ENCODE data around the gene ARL5A. TPM values are rescaled to one million over a fixed set of nuclear protein-coding genes. Genes with fewer than 3 reads are reported as not detected.
"Not testable (repeated sequence)": the region's sequence is repeated elsewhere in the genome, so short reads cannot be mapped to it uniquely, and the experiment has no call there.

ARL5A gene
- total RNA-seq, 2 experiments from 2014 or later = 54.5 to 54.9 TPM

DNA sequence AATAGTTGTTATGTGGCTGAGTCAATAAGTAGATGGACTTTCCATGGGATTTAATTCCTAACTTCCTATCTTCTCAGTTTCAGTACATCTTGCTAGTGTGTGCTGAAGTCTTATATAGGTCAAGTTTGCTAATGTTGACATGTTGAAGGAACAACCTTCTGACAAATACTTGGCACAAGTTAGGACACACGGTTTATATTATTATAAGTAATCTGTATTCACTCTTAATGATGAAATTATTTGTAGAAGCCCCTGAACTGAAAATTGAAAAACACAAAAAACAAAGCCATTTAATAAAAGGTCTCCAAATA is 19.2 kb downstream of the ARL5A start:
- Mint-ChIP-seq H3K36me3 (ENCODE audit: low read depth) (peaks cover 27% of the 10 kb centered on the region), H3K4me3 (no peak overlapping the region), H3K27me3 (ENCODE audit: low read depth) (no peaks in the 10 kb centered on the region), H3K27ac (no peak overlapping the region), H3K9me3 (ENCODE audit: insufficient read depth) (no peaks in the 10 kb centered on the region), H3K4me1 (ENCODE audit: low read depth) (peaks cover 2% of the 10 kb centered on the region)
- ChIA-PET POLR2A (no interaction called here), CTCF (interaction anchor here (1.1 to 3.9 kb wide), 3 partner anchors 8 to 37 kb away, joined by 3 to 11 read pairs (median 4); no protein-coding TSS in a partner anchor)
- DNase-seq = no peak
- ATAC-seq = no peak

DNA sequence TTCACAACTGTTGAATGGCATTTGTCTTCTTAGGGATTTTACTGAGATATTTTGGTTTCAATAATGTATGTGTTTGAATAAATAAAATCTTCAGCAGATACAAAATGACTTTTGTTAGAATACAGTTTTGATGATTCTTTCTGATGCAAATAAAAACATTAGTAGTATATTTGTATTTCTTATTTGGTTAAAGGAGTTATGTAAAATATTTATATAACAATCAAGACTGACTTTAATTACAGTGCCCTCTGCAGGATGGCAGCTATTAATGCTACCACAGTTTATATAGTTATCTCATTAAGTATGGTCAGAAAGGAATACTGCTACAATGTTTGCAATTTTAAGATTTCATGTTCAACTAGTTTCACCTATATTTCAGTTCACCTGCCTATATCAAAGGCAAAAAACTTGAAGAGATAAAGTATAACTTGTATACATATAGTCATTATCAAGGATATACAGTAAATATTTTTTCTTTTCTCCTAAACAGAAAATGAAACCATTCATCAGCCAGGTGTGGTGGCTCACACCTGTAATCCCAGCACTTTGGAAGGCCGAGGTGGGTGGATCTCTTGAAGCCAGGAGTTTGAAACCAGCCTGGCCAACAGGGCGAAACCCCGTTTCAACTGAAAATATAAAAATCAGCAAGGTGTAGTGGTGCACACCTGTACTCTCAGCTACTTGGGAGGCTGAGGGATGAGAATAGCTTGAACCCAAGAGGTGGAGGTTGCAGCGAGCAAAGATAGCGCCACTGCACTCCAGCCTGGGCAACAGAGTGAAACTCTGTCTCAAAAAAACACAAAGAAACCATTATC is 19.8 kb downstream of the ARL5A start:
- Mint-ChIP-seq H3K27me3 (ENCODE audit: low read depth) (no peaks in the 10 kb centered on the region), H3K27ac (no peak overlapping the region), H3K4me3 (no peak overlapping the region), H3K36me3 (ENCODE audit: low read depth) (peaks cover 25% of the 10 kb centered on the region), H3K9me3 (ENCODE audit: insufficient read depth) (no peaks in the 10 kb centered on the region), H3K4me1 (ENCODE audit: low read depth) (peaks cover 2% of the 10 kb centered on the region)
- CTCF ChIA-PET = interaction anchor here (0.9 to 3.9 kb wide), 6 partner anchors 8 to 53 kb away, joined by 3 to 11 read pairs (median 3); no protein-coding TSS in a partner anchor
- POLR2A ChIA-PET = no interaction called here
- ATAC-seq (no peak), DNase-seq (no peak)

DNA sequence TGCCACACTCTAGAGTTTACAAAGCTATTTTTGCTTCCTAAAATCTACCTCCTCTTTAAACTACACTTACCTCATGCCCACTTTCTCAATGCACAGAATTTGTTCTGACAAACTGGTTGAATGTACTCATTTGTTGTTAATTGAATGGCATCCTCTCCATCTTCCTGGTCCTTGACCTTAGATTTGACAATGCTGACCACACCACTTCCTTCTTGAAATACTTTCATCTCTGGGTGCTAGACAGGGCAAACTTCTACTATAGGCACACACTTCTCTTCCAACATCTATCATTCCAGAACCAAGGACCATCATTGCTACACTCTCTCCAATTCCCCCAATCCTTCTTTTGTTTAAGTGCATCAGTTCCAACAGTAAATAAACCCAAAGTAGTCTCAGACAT is 22.3 kb downstream of the ARL5A start:
- DNase-seq = no peak
- no peaks in the 10 kb centered on the region for H3K27me3 Mint-ChIP-seq (ENCODE audit: low read depth)
- H3K36me3 Mint-ChIP-seq (ENCODE audit: low read depth) = peaks cover 20% of the 10 kb centered on the region
- peaks cover 2% of the 10 kb centered on the region for H3K4me1 Mint-ChIP-seq (ENCODE audit: low read depth)
- CTCF ChIA-PET = interaction anchor here (1.0 to 3.9 kb wide), 5 partner anchors 11 to 219 kb away, joined by 3 to 11 read pairs (median 6); no protein-coding TSS in a partner anchor
- peak; percentile 51 for ATAC-seq
- no peaks in the 10 kb centered on the region for H3K9me3 Mint-ChIP-seq (ENCODE audit: insufficient read depth)
- no peak overlapping the region for H3K4me3 Mint-ChIP-seq
- no peak overlapping the region for H3K27ac Mint-ChIP-seq
- POLR2A ChIA-PET = no interaction called here

GRCh38 chr2:151805343-151805742 is 22.9 kb downstream of the ARL5A start:
- POLR2A ChIA-PET = no interaction called here
- DNase-seq (no peak), ATAC-seq (no peak)
- H3K4me3 Mint-ChIP-seq = no peak overlapping the region
- no peak overlapping the region for H3K27ac Mint-ChIP-seq
- no peaks in the 10 kb centered on the region for H3K9me3 Mint-ChIP-seq (ENCODE audit: insufficient read depth)
- CTCF ChIA-PET = interaction anchor here (1.7 to 3.9 kb wide), 2 partner anchors 11 to 21 kb away, joined by 8 to 11 read pairs; no protein-coding TSS in a partner anchor
- peaks cover 19% of the 10 kb centered on the region for H3K36me3 Mint-ChIP-seq (ENCODE audit: low read depth)
- H3K4me1 Mint-ChIP-seq (ENCODE audit: low read depth) = peaks cover 2% of the 10 kb centered on the region
- H3K27me3 Mint-ChIP-seq (ENCODE audit: low read depth) = no peaks in the 10 kb centered on the region

- Mint-ChIP-seq H3K36me3 (ENCODE audit: low read depth) (peaks cover 21% of the 10 kb centered on the region), H3K9me3 (ENCODE audit: insufficient read depth) (no peaks in the 10 kb centered on the region), H3K27ac (no peak overlapping the region), H3K4me3 (no peak overlapping the region), H3K4me1 (ENCODE audit: low read depth) (peaks cover 1% of the 10 kb centered on the region), H3K27me3 (ENCODE audit: low read depth) (no peaks in the 10 kb centered on the region)
- CTCF ChIA-PET = interaction anchor here (1.3 kb wide), 1 partner anchor 222 kb away, joined by 3 read pairs; no protein-coding TSS in a partner anchor
- POLR2A ChIA-PET = no interaction called here
- ATAC-seq (no peak), DNase-seq (no peak)
Measured at GRCh38 chr2:151803811-151804210, 24.4 kb downstream of the ARL5A start.

GRCh38 chr2:151802315-151802714 is 25.9 kb downstream of the ARL5A start:
- no peak for ATAC-seq
- Mint-ChIP-seq H3K27ac (no peak overlapping the region), H3K36me3 (ENCODE audit: low read depth) (peaks cover 21% of the 10 kb centered on the region), H3K4me3 (no peak overlapping the region), H3K27me3 (ENCODE audit: low read depth) (no peaks in the 10 kb centered on the region), H3K4me1 (ENCODE audit: low read depth) (no peaks in the 10 kb centered on the region), H3K9me3 (ENCODE audit: insufficient read depth) (no peaks in the 10 kb centered on the region)
- no peak for DNase-seq
- ChIA-PET POLR2A (no interaction called here), CTCF (no interaction called here)

- ChIA-PET POLR2A (no interaction called here), CTCF (interaction anchor here (0.6 kb wide), 1 partner anchor 8 kb away, joined by 3 read pairs; no protein-coding TSS in a partner anchor)
- no peak for ATAC-seq
- no peak overlapping the region for H3K27ac Mint-ChIP-seq
- no peak overlapping the region for H3K4me3 Mint-ChIP-seq
- H3K9me3 Mint-ChIP-seq (ENCODE audit: insufficient read depth) = no peaks in the 10 kb centered on the region
- no peaks in the 10 kb centered on the region for H3K4me1 Mint-ChIP-seq (ENCODE audit: low read depth)
- no peaks in the 10 kb centered on the region for H3K27me3 Mint-ChIP-seq (ENCODE audit: low read depth)
- DNase-seq = no peak
- H3K36me3 Mint-ChIP-seq (ENCODE audit: low read depth) = peaks cover 30% of the 10 kb centered on the region
Measured at GRCh38 chr2:151799886-151800292, 28.3 kb downstream of the ARL5A start.

DNA sequence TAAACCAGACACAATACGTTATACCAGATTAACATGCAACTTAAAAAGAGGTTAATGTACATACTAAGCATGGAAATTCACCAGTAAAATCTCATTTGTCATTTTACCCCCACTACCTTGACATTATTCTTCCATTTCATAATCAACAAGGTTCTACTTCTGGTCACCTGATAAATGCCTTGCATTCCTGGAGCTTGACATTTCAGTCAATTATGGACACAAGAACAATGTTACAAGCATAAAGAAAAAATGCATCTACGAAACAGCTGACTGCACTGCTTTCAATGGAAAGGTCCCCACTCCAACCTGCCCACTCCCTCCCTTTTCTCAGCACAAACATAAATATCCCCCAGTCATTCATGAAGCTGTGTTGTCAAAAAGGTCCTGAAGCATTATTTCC is 31.4 kb downstream of the ARL5A start:
- no peak for DNase-seq
- no peaks in the 10 kb centered on the region for H3K27me3 Mint-ChIP-seq (ENCODE audit: low read depth)
- no peak overlapping the region for H3K4me3 Mint-ChIP-seq
- H3K9me3 Mint-ChIP-seq (ENCODE audit: insufficient read depth) = no peaks in the 10 kb centered on the region
- ChIA-PET CTCF (no interaction called here), POLR2A (no interaction called here)
- ATAC-seq = no peak
- H3K36me3 Mint-ChIP-seq (ENCODE audit: low read depth) = peaks cover 29% of the 10 kb centered on the region
- H3K27ac Mint-ChIP-seq = no peak overlapping the region
- H3K4me1 Mint-ChIP-seq (ENCODE audit: low read depth) = no peaks in the 10 kb centered on the region

DNA sequence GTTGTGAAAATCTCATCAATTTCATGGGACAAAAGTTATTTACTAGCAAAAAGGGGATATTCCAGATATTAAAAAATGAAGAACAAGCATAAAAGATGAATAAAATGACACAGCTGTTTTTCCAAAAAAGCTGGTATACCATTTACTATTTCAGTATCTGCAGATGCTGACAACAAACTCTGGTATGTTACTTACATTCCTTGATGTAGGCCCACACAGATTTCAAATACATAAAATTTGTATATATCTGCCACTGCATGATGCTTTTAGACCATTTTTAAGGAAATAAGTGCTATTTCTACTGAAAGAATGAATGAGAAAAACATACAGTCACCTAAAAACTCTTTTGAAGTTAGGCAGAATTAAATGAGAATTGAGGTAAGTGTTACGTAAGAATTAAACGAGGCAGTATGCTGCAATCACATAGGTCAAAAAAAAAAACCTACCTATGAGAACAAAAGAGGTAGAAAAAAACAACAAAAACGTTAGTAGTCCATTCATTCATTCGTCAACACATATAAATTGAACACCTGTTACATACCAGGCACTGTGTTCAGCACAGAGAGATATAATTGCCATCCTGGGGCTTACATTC is 32.5 kb downstream of the ARL5A start:
- Mint-ChIP-seq H3K4me3 (no peak overlapping the region), H3K27me3 (ENCODE audit: low read depth) (no peaks in the 10 kb centered on the region), H3K27ac (no peak overlapping the region), H3K9me3 (ENCODE audit: insufficient read depth) (no peaks in the 10 kb centered on the region), H3K36me3 (ENCODE audit: low read depth) (peaks cover 31% of the 10 kb centered on the region), H3K4me1 (ENCODE audit: low read depth) (no peaks in the 10 kb centered on the region)
- no peak for ATAC-seq
- CTCF ChIA-PET = no interaction called here
- POLR2A ChIA-PET = no interaction called here
- DNase-seq = no peak

- H3K9me3 Mint-ChIP-seq (ENCODE audit: insufficient read depth); DNase-seq; CTCF ChIA-PET; POLR2A ChIA-PET; H3K4me3 Mint-ChIP-seq; H3K27ac Mint-ChIP-seq; H3K4me1 Mint-ChIP-seq (ENCODE audit: low read depth); H3K27me3 Mint-ChIP-seq (ENCODE audit: low read depth); ATAC-seq: not testable (repeated sequence)
- H3K36me3 Mint-ChIP-seq (ENCODE audit: low read depth) = peaks cover 28% of the 10 kb centered on the region
Measured at GRCh38 chr2:151794422-151794821, 33.8 kb downstream of the ARL5A start.

- ATAC-seq = no peak
- POLR2A ChIA-PET = no interaction called here
- CTCF ChIA-PET = no interaction called here
- no peak overlapping the region for H3K27ac Mint-ChIP-seq
- no peaks in the 10 kb centered on the region for H3K27me3 Mint-ChIP-seq (ENCODE audit: low read depth)
- H3K4me1 Mint-ChIP-seq (ENCODE audit: low read depth) = no peaks in the 10 kb centered on the region
- DNase-seq = no peak
- no peaks in the 10 kb centered on the region for H3K9me3 Mint-ChIP-seq (ENCODE audit: insufficient read depth)
- H3K4me3 Mint-ChIP-seq = no peak overlapping the region
- peaks cover 26% of the 10 kb centered on the region for H3K36me3 Mint-ChIP-seq (ENCODE audit: low read depth)
Measured at GRCh38 chr2:151793123-151793522, 35.1 kb downstream of the ARL5A start.

- POLR2A ChIA-PET = no interaction called here
- no peak for DNase-seq
- Mint-ChIP-seq H3K4me3 (no peak overlapping the region), H3K36me3 (ENCODE audit: low read depth) (peaks cover 26% of the 10 kb centered on the region), H3K27me3 (ENCODE audit: low read depth) (no peaks in the 10 kb centered on the region), H3K4me1 (ENCODE audit: low read depth) (no peaks in the 10 kb centered on the region), H3K27ac (no peak overlapping the region), H3K9me3 (ENCODE audit: insufficient read depth) (no peaks in the 10 kb centered on the region)
- no peak for ATAC-seq
- CTCF ChIA-PET = no interaction called here
Measured at GRCh38 chr2:151792589-151792988, 35.6 kb downstream of the ARL5A start.

Data from activated CD8-positive, alpha-beta T cell treated with anti-CD3 and anti-CD28 coated beads, Interleukin-2, amount 10 ng/mL, durations not matched to agents 7 days and 5 days (primary cell).